Measurements from ENCODE around the gene PPARG. TPM values are rescaled to one million over a fixed set of nuclear protein-coding genes. Genes with fewer than 3 reads are reported as not detected.

PPARG gene
- total RNA-seq, 1 donor from 2014 or later = 7.4 TPM

DNA sequence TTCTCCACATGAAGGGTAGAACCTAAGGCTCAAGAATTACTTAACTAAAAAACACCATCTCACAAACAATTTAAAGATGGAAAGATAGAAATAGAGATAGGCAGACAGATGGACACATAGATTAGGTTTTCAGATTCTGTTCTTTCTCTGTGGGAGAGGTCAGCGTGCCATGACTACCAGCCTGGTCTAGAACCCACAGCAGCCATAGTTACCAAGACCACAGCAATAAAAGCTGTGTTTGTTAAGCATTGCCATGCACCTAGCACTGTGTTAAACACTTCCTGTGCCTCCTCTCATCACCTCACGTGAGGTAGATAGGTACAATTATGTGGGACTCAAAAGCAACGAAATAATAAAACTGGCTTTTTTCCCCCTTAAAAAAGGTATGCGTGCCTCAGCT lies 112.3 kb downstream of the PPARG start:
- ATAC-seq (no peak), DNase-seq (ENCODE audit: low spot score) (no peak)

DNA sequence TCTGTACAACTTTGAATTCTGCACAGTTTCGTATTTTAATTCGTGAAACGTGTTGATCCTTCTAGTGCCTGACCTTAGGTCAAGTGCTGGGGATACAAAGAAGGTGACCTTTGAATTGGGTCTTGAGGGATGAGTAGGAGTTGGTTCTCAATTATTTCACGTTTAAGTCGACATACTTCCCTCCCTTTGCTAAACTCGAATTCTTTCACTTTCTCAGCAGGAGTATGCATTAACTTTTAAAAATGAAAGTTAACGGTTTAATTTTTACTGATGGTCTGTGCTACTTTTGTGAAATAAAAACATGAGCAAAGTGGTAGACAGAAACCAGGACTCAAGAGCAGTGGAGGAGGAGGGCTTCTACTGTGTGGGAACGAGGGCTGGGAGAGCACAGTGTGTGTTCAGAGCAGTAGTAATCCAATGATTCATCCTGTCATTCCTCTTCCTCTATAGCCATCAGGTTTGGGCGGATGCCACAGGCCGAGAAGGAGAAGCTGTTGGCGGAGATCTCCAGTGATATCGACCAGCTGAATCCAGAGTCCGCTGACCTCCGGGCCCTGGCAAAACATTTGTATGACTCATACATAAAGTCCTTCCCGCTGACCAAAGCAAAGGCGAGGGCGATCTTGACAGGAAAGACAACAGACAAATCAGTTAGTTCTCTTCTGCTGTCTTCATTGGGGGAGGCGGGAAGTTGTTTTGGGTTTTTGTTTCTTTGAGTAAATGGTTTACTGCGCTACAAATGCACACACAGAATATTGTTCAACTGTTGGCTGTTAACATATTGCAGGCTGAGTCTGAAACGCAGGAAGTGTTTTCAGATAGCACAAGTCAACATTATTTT lies 116.8 kb downstream of the PPARG start:
- peak; percentile 79 for ATAC-seq
- DNase-seq (ENCODE audit: low spot score) = peak; percentile 97

DNA sequence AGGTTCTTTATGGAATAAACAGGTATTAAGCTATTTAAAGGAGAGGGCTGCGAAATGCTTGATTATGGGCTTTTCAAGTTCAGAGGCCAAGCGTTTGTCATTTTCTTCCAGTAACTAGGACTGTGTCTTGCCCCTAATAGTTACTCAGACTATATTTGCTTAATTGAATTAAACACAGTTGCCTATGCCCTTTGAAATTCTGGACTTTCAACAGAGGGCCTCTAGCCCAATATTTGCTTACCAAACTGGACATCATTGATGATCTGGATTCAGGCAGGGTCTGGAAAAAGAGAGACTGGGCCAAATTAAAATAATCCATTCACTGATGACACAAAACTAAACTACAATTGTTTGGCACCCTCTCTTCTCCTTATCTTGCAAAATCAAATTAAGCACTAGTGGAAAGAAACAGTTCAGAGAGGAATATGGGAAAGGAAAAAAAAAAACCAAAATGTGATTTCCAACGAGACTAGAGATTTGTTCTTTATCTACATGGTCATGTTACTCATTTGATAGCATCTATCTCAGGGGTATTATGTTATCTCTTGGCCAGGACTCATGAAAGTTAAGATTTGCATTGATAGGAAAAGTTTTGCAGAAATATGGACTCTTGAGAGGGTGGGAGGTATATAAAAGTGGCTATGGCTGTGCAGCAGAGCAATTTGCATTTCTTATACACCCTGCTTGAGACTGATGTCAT lies 120.3 kb downstream of the PPARG start:
- DNase-seq (ENCODE audit: low spot score) (peak; percentile 65), ATAC-seq (peak; percentile 48)

DNA sequence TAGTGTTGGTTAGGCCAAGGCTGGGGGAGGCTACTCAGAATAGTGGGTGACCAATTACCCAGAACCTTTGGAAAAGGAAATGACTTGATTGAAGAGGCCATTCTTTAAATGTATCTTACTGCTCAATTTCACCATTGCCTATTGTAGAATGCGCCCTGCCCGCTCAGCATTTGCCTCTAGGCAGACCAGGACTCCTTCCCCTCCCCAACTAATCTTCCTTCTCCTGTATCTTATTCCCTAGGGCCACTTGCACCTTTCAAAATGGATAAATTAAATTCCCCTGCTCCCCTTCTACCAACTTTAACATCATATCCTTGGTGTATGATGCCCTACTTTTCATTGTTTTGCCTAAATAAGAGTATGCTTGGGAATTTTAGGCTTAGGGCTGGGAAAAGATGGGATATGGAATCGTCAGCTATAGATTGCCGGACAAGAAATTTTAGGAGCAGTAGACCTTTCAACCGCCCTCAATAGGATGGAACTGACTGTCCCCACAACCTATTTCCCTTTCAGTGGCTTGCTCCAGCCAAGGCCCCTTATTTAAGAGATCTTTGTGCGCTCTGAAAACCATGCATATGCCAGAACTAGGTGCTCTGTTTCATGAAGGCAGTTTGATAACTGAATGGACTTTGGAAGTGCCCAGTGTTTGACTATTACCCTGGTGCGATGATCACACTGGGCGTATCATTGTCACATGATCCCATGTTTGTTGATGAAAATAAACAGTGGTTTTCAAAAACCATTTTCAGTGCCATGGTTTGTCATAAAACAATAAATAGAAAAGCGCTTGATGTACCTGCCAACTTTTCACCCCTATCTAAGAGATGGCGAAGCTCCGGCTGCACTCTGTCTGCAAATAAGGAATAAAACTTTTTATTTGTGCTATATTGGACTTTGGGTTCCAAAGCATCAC lies 121.1 kb downstream of the PPARG start:
- ATAC-seq (peak; percentile 65), DNase-seq (ENCODE audit: low spot score) (peak; percentile 84)

DNA sequence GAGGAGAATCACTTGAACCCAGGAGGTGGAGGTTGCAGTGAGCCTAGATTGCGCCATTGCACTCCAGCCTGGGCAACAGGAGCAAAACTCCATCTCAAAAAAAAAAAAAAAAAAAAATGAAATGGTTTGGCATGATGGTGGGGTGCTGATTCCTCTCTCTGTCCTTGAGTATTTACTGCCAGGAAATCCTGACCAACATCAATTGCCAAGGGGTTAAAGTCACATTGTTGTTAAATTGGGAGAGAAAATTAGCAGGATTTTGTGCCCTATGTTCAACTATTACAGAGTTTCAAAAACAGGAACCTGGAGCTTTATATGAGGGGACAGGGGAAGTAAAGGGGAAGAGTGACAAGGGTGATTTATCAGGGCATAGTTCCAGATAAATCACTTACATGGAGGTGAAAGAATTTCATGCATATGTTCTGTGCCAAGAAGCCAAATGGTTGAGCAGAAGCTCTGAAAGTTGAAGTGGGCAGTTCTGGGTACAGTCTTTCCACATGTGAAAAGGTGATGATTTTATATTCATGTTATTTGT lies 124.9 kb downstream of the PPARG start:
- DNase-seq (ENCODE audit: low spot score) = no peak
- peak; percentile 12 for ATAC-seq

DNA sequence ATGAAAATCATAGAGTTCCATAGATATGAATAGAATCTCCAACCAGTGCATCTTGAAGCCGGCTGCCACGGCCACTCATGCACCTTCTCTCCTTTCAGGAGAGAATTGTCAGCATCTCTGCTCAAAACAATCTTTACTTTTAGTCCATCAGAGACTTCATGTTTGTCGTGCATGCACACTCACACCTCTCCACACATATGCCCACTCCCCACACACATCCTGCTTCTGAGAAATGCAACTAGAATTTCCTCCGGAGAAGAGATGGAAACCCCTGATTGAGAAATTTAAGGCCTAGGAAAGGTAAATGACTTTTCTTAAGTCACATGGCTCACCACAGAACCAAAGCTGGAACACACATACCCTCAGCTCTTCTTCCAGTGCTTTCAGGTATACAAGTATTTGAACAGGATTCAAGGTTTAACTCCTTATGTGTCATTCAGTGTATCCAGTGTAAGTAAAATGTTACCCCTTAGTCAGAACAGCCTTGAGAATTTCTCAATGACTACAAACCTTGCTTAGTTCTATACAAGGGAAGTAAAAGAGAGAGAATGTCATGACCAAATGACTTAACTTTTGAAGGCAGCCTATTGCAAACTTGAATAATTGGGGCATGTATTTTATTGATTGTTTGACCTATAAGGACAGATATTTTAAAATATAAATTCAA lies 126.3 kb downstream of the PPARG start:
- ATAC-seq (no peak), DNase-seq (ENCODE audit: low spot score) (no peak)

DNA sequence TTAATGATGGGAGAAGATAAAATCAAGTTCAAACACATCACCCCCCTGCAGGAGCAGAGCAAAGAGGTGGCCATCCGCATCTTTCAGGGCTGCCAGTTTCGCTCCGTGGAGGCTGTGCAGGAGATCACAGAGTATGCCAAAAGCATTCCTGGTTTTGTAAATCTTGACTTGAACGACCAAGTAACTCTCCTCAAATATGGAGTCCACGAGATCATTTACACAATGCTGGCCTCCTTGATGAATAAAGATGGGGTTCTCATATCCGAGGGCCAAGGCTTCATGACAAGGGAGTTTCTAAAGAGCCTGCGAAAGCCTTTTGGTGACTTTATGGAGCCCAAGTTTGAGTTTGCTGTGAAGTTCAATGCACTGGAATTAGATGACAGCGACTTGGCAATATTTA lies 127.9 kb downstream of the PPARG start:
- no peak for DNase-seq (ENCODE audit: low spot score)
- no peak for ATAC-seq

DNA sequence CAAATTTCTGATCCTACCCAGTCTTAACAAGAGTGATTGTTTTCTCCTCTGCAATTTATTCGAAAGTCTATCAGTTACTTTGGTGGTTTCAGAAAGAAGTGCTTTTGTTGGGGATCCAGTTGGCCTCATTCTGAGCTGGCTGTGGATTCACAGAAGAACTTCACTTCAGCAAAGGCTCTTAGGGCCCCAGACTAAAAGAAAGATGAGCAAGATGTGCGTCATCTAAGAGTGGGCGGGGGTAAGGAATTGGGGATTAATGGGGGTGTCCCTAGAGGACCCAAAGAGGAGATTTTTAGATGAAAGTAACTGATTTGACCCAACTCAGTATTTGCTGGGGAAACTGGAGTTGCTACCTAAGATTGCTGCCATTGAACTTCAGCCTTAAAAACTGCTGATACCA lies 131.5 kb downstream of the PPARG start:
- DNase-seq (ENCODE audit: low spot score) = no peak

DNA sequence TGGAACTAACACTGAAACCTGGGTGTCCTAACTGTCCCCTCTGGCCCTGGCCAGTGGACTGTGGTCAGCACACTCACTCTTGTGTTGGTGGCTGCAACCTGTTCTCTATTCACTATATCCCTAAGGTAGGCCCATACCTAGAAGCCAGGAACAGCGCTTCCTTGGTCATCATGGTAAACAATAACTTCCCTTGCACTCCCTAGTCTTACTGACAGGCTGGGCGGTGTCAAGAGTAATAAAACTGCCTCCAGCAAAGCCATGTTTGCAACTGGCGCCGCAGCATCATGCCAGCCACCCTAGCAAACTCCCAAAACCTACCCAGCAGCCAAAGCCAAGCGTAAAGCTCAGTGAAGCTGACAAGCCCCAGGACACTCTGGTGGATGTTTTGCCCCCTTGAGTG lies 132.3 kb downstream of the PPARG start:
- DNase-seq (ENCODE audit: low spot score) (no peak), ATAC-seq (no peak)

More for the DNA sequence above, 131.5 kb downstream of the PPARG start:
- ATAC-seq = no peak

DNA sequence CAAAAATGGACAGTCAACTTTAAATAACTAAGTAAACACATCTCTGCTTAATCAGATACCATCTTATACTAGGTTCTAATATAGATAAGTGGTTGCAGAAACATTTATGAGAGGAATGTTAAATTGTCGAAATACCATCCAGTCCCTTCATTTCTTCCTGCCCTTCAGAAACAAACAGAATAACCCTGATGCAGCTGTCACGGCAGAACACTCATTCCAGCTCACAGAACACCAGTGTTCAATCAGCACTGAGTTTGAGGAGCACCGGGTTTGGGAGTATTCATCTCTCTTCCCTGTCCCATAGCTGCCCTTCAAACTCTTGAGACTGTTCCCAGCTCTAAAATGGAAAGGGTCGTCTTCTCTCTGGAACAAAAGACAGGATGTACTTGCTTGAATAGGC lies 134.3 kb downstream of the PPARG start:
- DNase-seq (ENCODE audit: low spot score) (no peak), ATAC-seq (no peak)

DNA sequence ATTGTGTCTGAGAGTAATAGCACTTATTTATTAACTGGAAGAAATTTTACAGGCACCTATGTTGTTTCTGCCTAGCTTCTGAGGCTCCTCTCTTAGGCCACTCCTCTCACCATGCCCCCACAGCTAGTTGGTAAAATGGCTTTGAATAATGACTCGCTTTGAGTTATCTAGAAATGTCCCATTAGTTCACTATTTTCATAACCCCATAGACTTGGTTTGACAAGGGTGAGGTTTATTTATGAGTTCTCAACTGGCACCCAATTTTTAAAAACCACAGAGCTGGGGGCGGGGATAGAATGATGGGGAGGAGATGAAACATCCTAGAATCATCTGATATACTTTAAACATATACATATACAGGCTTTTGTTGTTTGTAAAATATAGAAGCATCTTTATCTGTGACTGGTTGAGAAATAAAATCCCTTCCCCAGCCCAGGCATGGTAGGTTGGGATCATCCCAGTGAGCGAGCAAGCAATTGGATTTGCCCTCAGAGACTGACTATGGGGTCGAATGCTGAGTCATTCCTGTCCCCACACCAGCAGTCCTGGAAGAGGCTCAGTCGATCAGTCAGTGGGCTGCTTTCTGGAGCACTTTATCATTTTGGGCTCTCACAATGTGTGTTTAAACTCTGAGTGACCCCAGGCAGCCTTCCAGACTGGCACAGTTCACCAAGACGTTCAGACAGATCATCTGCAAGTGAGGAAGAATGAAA lies 135.2 kb downstream of the PPARG start:
- peak; percentile 88 for ATAC-seq

DNA sequence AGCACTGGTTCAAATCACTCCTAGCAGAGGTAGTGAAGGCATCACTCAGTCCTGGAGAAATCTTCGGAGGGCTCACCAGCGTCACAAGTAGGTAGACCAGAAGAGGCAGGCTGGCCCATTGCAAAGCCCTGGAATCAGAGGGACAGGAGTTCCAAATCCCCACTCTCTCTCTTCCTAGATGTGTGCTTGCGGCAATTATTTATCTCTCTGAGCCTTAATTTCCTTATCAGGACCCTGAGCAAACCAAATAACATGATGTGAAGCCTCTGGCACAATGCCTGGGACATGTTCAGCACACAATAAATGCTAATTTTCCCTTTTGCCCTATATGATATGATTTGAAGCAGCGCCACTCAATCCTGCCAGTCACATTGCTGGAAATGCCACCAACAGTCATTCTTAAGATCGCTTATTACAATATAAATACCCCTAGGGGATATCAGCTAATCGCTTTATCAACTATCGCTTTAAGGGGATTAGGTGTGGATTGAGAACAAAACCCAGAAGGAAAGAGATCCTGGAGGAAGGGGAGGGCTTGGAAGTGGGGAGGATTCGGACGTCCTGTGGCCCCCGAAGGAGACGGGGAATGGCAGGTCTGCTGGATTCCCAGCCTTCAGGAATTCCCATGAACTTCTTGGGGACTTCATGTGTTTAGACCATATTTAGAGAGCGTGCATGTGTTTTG lies 135.9 kb downstream of the PPARG start:
- DNase-seq (ENCODE audit: low spot score) = no peak
- ATAC-seq = peak; percentile 62

More for the DNA sequence above, 135.2 kb downstream of the PPARG start:
- DNase-seq (ENCODE audit: low spot score) = peak; percentile 83

DNA sequence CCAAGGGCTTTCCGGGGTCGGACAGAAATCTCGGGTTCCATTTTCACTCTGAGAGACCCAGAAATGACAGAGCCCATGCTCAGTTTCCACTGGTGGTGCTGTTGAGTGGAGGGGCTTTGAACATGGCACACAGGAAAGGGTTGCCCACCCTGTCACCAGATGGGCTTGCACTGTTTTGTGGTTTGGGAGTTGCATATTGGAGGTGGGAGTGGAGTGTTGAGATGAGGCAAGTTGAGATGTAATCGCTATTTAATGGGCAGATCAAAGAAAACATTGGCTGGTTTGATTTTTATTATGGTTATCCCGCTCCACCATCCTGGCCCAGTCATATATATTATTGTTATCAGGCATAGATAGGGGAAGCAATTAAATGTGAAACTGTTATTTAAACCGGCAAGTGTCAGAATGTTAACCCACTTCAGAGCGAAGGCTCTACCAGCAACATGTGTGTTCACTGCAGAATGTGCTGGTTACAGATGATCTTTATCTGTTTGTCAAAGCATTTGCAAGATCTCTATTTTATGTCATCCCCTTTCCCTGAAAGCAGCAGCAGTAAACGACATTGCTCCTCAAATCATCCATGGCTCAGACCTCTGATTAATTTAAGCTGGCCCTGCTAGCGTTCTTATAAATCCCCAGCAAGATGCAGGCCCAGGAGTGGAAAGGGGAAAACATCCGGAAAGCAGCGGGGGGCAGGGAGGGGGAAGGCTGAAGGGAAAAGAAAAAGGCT lies 137.1 kb downstream of the PPARG start:
- DNase-seq (ENCODE audit: low spot score) = no peak
- ATAC-seq = no peak

DNA sequence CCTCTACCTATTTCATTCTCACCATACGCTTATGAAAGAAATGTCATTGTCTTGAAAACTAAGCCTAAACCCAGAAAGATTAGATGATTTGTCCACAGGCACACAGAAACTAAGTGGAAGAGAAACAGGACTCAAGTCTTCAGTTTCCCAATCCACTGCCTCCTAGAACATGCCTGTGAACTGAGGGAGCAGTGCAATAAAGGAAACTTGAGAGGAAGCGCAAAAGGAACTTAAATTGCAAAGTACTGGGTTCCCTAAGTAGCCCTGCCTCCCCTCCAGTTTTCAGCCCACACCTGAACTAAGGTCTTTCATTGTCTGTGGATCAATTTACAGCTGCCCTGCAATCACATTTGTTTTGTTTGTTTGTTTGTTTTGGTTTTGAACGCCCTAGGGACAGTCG lies 138.7 kb downstream of the PPARG start:
- ATAC-seq = no peak
- no peak for DNase-seq (ENCODE audit: low spot score)

DNA sequence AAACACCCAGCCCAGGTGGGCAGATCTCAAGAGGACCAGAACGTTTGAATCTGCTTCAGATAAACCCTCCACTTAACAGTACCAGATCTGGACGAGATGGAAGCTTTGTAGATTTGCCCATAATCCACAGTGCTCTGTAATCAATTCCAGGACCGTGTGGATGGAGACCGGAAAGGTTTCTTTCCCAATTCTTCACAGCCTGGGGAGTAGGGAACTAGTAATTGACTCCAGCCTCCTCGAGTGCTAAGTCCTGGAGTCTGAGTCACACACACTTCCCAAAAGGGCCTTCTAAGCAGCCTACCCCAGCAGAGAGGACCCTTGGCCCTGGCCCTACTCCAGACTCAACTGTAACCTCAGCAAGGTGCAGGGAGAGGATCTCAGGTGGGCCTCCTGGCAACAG lies 139.3 kb downstream of the PPARG start:
- ATAC-seq (no peak), DNase-seq (ENCODE audit: low spot score) (peak; percentile 33)

DNA sequence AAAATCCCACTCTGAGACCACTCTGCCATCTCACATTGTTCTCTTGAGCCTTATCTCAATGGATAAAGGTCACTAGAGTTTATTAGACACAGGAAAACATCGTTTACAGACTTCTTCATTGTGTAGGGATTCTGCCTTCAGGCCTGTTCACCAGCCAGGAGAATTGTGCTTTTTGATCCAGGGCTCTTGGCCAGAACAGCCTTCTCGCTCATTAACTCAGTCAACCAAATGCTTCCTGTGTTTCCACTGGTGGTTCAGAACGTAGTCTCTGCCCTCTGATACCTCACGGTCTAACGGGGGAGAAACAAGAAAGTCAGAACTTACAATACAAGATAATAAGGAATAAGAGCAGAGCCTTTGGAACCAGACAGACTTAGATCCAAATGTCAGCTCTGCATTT lies 141.2 kb downstream of the PPARG start:
- no peak for DNase-seq (ENCODE audit: low spot score)
- ATAC-seq = no peak

DNA sequence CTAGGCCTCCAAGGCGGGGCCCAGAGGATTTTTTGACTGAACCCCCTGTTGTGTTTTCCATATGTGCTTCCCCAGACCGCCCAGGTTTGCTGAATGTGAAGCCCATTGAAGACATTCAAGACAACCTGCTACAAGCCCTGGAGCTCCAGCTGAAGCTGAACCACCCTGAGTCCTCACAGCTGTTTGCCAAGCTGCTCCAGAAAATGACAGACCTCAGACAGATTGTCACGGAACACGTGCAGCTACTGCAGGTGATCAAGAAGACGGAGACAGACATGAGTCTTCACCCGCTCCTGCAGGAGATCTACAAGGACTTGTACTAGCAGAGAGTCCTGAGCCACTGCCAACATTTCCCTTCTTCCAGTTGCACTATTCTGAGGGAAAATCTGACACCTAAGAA lies 145.0 kb downstream of the PPARG start:
- DNase-seq (ENCODE audit: low spot score) (no peak), ATAC-seq (no peak)

DNA sequence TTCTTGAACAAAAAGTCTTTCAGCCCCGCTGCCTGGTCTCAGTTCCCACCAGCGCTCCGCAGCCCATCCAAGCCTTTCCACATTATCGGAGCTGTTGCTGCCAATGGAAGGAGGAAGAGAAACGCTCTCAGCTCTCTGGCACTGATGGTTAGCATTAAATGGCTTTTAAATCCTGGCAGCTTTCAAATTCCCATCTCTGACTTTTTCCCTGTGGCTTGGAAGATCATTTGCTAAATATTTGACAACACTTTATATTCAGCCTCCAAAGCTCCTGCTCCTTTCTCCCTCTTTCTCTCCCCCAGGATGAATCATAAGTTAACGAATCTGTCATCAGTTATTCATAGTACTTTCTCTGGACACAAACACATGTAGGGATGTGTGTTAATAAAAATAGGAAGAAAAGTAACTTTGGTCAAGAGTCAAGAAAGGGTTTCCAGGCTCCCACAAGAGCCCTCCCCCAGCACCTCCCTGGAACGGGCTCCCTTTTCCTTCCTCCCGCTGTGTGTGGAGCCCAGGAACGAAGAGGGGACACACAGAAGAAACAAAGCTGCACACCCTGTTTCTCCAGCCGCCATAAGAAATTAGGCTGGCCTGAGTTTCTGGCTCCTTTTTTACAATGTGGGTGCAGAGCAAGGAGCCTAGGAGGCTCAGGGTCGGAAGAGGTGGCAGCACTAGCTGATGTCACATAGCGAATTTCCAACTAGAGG lies 147.8 kb downstream of the PPARG start:
- no peak for ATAC-seq
- no peak for DNase-seq (ENCODE audit: low spot score)

Measured in left lobe of liver (tissue), 2 donors.